GM19397 (cell line): ENCODE measurements around the gene GDF7.

Experiments used
- ATAC-seq: cut with Tn5 transposase; IDR thresholded peaks from one replicate; pipeline ENCODE4 v1.9.1; 2021; ENCODE audit warnings: mild to moderate bottlenecking, moderate library complexity; ENCODE audit not compliant: unreplicated experiment

Gene GDF7

DNA sequence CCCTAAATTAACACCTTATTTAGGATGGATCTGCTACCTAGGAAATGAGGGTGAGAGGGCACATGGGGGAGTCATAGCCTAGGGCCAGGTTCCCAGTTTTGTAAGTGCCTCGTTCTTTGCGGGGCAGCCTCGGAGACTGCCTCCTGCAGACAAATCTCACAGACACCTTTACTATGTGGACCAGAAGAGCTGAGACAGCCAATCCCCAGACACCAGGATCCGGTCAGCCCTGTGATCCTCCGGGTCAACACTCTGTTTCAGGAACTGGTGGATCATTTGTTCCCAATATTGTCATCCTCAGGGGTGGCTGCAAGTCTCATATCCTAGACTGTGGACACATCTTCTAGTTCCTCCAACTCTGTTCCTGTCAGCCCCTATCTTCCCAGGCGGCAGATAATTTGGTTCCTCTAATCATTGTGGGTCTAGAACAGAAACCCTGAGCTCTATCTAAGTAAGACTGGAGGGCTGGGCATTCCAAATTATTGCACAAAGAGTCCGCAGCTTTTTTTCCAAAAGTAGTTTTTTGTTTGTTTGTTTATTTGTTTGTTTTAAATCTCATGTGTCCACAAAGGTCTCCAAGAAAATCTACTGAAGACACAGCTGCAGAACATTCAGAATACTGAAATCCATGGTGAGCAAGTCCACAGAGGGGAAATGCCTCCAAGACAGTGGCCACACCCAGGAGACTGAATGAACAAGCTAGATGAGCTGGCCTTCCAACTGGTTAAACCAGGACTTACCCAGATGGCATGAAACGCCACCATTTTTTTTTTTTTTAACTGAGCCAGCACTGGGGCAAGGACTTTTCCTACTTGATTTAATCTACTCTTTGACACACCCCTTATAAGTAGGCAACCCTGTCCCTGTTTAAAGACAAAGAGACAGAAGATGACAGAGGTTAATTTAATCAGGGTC lies 6.2 kb upstream of the GDF7 start:
- no peak for ATAC-seq

DNA sequence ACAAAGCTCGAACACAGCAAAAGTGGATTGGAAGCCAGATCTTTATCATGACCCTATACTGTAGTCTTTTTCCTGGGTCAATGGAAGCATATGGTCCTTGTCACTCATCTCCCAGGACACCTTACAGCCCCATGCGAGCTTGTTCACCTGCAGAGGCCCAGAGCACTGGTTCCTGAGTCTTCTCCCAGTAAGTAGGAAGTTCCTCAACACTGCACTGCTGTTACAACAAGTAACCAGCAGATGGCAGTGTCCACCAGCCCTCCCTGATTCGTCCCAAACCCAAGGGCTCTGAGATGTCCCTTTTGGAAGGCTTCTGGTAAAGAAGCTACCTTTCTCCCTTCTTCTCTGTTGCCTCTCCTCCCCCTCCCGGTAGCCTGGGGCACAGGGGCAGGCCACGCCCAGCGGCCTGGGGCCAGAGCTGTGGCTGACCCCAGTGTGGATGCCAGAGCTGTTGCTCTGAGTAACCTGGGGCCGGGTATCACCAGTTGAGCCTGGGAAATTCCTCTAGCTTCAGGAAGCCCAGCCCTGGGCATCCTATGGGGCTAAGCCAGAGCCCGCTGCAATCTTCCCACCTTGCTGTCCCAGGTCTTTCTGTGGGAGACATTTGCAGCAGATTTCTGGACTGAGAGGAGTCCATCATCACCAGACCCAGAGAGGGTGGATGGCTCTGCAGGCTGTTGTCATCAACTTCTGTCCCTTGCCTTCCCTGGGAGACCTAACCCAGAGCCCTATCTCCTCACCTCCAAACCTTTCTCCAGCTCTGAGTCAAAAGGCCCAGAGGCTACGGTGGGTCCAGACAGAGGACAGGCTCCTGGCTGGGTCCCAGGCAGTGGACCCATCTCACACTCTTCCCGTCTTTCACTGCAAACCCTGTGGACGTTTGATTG lies 5.3 kb upstream of the GDF7 start:
- ATAC-seq: peak; percentile 47

DNA sequence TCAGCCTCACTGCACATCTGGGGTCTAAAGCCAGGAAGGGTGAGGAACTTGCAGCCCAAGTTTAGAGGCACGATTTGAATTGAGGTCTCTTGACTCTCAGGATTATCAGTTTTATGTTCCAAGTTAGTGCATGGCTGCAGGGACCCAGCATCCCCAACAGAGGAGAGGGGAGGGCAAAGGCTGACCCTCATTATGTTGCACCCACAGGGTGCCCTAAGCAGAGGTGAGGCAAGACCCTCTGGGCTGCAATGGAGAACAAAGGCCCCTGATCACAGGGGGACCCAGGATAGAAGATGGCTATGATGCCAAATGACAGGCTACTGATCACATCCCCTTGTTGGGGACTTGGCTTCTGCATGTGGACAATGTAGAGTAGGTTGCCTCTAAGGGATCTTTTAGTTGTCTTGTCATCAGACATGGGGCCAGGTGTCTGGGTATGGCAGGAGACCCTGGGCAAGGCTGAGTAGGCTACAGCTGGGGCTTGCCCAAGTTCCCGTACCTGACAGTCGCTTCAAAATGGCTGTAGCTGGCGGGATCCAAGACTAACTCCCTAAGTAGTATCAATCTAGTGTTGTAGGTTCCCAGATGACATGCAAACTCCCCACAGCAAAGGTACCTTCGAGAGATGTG lies 4.5 kb upstream of the GDF7 start:
- ATAC-seq: no peak

DNA sequence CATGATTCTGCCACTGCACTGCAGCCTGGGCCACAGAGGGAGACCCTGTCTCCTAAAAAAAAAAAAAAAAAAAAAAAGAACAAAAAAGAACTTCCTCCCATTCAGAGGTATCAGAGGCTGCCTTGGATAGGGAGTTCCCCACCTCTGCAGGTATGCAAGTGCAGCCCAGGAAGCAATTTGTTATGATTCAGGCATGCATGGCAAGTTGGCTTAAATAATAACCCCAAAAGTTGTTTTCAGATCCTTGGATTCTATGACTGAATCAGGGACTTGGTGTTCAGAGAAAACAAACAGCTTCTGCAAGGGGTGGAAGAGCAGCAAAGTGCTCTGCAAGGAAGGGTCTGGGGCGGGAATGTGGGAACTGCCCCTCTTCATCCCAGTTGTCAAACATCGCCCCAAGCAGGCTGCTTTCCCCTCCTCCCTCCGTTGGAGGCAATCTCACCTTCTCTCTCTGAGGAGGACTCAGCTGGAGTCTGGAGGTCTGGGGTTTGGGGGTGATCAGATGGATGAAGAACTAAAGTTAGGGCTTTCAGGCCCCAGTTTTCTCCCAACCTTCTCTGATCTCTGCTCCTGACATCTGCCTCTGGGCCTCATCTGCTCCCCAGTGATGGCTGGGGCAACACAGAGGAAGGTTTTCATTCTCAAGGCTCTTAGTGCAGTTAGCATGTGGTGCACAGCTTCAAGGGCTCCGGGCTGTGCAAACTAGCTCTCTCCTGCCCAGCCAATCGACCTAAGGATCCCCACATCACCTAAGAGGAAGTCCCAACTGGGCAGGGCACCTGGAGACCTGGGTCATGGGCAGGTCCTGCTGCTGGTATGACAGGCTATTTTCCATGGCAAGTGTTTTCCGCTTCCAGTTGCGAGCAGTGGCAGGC lies 3.5 kb upstream of the GDF7 start:
- ATAC-seq: no peak

DNA sequence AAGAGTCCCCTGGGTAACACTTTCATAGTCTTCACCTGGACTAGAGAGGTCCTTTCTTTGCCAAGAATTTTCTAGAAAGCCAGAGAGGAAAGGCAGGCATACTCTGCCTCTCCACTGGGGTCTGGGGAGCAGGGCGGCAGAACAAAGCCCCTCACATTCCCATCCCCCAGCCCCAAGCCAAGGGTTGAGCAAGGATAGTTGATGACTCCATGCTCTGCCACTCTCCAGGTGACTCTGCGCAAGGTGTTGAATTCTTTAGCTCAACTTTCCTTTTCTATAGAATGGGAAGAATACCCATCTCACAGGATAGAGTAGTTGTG lies 2.9 kb upstream of the GDF7 start:
- no peak for ATAC-seq

DNA sequence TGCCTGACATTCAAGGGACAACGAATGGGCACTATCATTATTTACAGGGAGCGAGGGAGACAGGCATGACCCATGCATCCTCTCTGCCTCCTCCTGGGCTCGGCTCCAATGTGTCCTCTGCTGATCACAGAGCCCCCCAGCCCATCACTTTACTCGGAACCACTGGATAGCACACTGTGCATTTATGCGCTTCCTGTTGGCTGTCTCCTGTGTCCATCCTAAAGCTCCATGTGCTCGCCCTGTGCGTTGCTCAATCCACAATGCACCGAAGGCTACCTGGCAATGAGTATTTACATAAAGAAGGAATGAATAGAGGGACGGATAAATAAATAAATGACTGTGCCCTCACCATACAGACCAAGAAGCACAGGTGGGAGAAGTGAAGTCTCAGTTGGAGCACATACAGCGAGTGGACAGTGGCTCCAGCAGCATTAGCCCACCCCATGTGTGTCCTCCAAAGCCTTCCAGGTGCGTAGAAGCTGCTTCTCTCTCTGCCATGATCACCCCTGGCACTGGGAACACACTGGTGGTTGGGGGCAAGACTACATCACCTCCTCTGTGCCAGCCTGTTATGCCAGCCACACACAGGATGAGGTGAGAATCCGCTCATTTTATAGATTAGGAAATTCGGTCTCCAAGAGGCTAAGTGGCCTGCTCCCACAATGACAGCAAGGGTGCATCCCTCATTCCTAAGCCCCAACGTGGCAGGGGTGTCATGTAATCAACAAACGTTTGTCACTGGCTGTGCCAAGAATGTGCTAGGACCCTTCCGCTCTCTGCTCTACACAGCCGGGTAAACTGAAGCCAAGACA lies 2.3 kb upstream of the GDF7 start:
- no peak for ATAC-seq

DNA sequence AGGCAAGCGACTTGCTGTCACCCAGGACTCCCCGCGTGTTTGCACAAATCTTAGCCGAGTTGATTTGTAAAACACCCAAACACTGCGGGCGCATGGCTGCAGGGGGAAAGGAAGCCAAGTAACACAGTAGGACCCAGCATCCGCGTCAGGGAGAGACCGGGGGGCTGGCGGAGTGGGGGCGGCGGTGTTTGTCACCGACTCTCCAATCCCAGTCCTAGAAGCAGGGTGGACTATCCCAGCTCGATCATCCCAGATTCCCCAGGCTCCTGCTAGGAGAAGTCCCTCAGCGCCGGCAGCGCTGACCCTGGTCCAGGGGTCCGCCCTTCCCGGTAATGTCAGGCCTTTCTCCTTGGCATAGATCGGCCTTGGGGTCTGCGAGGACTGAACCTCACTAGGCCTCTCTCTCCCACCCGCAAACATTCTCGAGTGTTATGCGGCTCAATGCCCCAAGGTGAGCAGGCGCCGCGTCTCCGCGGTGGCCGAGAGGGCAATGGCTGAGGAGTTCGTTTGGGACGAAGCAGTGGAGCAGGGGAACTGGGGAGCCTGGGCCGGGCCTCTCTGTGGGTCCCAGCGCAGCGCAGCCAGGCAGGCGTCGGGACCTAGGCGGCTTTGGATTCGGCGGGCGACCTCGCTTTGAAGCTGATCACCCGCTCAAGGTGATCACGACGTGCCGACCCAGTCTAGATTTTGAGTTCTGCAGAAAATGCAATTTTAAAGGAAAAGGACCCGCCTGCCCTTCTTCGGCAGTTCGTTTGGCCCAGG lies 1.5 kb upstream of the GDF7 start:
- no peak for ATAC-seq

DNA sequence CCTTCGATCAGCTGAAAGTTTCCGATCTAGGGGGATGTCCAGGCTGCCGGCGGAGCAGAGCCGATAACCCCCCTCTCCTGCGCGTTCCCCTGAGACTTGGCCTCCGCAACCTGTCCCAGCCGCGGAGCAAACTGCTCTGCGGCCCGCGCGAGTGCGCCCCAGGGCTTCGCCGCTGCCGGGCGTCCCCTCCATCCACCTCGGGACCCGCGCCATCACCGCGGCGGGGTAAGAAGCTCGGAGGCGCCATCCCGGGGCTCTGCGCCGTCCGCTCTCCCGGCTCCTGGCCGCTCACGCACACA lies 990 bp upstream of the GDF7 start:
- no peak for ATAC-seq

DNA sequence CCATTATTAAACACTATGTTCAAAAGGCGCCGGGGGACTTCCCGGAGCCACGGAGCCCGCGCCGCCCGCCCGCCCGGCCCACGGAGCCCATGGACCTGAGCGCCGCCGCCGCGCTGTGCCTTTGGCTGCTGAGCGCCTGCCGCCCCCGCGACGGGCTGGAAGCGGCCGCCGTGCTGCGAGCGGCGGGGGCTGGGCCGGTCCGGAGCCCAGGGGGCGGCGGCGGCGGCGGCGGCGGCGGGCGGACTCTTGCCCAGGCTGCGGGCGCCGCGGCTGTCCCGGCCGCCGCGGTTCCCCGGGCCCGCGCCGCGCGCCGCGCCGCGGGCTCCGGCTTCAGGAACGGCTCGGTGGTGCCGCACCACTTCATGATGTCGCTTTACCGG lies 197 bp downstream of the GDF7 start:
- ATAC-seq: no peak

DNA sequence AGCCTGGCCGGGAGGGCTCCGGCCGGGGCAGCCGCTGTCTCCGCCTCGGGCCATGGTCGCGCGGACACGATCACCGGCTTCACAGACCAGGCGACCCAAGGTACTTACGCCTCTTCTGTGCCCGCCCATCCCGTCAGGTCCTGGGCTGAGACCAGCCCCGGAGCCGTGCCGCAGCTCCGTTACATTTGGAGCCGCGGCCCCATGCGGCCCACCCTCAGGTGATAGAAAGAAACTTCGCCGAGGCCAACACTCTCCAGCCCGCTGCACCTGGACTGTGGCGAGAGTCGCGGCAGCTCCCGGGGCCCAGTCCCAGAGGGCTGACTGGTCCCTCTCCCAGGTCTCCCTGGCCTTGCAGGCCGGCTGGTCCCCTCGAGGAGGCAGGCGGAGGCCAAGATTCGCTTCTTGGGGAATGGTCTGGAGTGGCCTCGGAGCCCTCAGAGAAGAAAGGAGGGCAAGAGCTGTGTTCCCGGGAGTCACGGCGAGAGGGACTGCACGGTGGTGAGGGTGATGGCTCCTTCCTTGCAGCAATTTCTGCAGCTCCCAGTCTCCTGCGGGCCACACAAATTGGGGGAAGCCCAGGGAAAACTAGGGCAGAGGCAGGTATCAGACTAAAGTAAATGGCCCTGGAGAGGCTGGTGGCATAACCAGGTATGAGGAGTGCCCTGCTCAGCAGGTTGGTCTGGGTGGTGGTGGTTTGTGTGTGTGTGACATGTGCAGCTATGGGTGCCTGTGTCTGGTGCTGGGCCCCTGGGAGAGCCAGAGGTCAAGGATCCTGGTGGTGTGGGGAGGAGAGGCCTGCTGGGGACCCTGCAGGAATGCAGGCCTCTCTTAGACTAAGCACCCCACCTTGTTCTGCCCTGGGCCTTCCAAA lies 822 bp downstream of the GDF7 start:
- ATAC-seq: no peak

DNA sequence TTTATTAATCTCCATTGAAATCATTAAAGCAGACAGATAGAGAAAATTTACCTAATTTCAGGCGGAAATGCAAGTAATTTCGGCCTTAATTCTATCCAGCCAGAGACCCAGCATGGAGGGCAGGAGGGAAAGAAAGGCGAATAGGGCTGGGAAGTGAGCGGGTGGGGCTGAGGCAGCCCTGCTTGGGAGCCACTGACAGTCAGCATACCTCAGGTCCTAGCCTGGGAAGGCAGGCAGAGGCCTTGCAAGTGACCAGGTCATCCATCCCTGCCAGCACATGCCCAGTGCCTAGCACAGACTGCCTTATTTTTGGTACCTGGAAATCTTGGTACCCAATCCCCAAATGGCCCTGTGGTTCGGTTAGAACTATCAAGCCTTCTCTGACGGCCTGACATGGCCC lies 1.5 kb downstream of the GDF7 start:
- no peak for ATAC-seq

DNA sequence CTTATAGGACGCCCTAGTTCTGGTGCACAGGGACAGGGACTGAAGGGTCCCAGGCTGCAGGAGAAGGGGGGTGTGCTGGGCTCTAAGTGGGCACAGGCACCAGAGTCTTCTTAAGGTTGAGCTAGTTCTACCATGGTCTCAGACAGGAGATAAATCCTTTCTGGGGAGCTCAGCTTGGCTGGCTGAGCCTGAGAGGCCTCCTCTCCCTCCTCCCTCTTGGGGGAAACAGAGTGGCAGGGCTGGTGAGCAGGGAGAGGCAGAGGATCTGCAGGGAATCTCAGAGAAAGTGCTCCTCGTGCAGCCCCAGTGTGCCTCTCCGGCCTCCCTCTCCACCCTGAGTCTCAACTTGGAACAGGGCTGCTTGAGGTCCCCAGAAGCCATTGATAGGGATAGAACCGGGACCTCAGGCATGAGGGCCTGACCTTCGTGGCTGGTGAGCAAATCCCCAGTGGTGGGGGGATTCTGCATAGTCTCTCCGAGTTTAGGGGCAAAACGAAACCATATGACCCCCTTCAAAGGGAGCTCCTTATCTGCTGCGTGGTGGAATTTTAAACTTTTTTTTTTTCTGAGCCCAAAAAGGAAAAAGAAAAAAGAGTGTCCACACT lies 2.0 kb downstream of the GDF7 start:
- ATAC-seq: no peak

DNA sequence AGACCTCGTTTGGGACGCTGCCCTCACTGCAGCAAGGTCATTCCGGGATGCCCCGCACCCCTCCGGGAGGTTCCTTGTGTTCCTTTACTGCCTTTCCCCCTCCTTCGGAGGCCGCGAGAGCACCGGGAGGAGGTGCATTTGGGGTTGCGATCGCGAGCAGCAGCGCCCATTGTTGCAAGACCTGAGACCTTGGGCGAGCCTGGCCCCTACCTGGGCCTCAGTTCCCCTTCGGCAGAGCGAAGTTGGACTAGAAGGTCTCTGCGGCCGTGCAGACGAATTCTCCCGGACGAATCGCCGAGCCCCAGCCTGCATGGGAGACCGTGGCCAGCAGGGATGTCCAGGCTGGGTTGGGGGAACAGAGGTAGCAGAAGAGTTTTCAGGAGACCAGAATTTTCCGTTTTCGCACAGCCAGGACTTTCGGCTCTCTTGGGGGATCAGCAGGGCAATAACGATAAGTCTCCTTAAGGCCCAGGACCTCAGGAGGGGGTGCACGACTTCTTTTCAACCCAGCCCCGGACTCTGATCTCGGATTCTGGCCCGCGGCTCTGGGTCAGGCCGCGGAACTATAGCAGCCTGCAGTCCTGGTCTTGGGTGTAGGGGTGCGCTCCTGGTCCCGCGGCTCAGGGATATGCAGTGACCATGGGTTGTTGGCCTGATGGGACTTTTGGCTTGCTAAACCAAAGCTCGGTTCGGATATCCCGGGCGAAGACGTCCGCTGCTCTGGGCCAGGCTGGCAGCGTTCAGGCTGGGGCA lies 2.8 kb downstream of the GDF7 start:
- no peak for ATAC-seq

DNA sequence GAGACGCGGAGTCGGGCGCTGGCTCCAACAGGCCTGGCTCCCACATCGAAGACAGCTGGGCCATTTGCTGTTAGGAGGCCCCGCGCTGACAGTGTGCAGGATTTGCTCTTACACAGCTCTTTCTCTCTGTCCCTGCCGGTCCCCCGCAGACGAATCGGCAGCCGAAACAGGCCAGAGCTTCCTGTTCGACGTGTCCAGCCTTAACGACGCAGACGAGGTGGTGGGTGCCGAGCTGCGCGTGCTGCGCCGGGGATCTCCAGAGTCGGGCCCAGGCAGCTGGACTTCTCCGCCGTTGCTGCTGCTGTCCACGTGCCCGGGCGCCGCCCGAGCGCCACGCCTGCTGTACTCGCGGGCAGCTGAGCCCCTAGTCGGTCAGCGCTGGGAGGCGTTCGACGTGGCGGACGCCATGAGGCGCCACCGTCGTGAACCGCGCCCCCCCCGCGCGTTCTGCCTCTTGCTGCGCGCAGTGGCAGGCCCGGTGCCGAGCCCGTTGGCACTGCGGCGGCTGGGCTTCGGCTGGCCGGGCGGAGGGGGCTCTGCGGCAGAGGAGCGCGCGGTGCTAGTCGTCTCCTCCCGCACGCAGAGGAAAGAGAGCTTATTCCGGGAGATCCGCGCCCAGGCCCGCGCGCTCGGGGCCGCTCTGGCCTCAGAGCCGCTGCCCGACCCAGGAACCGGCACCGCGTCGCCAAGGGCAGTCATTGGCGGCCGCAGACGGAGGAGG lies 3.5 kb downstream of the GDF7 start:
- no peak for ATAC-seq

DNA sequence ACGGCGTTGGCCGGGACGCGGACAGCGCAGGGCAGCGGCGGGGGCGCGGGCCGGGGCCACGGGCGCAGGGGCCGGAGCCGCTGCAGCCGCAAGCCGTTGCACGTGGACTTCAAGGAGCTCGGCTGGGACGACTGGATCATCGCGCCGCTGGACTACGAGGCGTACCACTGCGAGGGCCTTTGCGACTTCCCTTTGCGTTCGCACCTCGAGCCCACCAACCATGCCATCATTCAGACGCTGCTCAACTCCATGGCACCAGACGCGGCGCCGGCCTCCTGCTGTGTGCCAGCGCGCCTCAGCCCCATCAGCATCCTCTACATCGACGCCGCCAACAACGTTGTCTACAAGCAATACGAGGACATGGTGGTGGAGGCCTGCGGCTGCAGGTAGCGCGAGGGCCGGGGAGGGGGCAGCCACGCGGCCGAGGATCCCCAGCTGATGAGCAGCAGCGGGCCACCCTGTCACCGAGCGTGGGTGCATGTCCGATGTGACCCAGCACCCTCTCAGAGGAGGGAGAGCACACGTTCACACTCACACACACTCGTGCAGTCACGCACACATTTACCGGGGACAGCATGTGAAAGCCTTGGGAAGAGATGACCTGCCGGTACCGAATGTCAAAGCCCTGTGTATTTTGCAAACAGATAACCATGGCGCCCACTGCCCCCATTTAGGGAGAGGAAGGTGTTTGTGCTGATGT lies 4.2 kb downstream of the GDF7 start:
- ATAC-seq: no peak

DNA sequence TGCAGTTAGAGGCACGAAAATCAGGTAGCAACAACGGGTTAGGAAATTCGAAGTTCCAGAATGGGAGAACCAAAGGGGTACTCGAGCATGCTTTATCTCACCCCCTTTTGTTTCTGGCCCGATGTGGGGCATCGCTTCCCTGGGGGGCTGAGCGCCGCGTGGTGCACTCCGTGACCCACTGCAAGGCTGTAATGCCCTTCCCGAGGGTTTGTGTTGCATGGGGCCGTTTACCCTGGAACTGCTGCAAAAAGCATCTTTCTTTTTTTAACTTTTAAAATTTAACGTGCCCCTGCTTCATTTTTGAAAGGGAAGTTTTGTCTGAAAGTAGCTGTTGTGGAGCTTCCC lies 4.8 kb downstream of the GDF7 start:
- ATAC-seq: no peak
